GM21526 (cell line): Measurements from ENCODE around the gene GGTLC2.

Source experiments
- ATAC-seq: cut with Tn5 transposase; IDR thresholded peaks from one replicate; pipeline ENCODE4 v1.9.1; 2021; ENCODE audit warnings: moderate library complexity; ENCODE audit not compliant: unreplicated experiment, low FRiP score

GGTLC2 gene

DNA sequence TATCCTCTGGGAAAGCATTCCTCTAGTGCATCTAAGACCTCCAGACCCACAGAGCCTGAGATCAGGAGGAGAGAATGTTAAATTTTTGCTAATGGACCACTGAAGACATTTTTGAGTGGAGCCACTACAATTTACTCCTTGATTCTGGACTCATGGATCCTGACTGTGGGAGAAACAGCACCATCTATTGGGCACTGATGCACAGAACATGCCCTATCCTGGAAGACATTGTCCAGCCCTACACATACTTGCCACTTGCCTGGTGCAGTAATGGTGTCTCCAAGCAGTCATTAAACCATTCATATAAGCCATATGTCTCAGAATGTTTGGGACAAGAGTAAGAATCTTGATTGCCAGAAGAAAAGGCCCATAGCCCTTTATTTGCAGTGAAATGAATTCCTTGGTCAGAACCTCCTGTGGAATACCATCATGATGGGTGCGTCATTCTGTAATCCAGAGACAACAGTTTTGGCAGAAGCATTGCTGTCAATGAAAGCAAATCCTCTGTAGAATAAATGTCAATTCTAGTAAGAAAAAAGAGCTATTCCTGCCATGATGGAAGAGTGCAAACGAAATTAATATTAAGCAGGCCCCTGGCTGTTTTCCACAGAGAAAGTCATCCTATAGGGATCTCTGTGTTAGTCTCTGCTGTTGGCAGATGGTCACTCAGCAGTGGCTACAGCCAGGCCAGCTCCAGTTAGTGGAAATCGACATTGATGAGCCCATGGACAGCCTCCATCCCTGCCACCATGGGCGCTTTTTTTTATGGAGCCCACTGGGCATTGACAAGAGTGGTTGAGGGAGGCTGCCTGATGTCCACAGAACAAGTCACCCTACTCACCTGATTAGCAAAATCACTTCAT is 43.5 kb downstream of the GGTLC2 start:
- ATAC-seq = no peak

DNA sequence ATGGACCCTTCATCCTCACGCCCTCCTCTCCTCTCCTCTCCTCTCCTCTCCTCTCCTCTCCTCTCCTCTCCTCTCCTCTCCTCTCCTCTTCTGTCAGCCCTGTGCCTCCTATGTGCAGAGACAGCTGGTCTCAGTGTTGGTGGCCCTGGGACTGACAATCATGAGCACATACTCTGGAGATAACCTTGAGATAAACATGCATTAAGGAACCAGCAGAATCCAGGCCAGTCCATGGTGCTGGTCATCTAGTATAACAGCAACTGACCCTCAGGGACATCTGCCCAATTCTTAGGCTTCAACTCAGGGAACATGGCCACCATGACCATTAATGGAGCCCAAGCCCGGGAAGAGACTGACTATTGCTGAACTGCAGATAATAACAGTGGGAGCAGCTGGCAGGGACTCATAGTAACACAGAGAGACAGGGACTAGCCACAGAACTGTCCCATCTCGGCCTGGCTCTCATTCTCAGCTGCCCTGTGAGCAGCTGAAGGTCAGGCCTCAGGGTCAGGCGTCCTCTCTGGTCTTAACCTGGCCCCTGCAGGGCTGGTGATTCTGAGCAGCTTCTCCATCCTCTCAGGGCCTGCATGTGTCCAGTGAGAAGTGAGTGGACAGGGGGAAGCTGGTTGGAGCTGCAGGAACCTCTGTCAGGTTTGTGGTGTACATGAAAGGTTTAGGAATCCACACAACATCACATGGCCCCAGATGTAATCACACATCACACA is 45.4 kb downstream of the GGTLC2 start:
- ATAC-seq = no peak

GRCh38 chr22:22691055-22691454 is 46.6 kb downstream of the GGTLC2 start:
- no peak for ATAC-seq

- no peak for ATAC-seq
These were observed 47.6 kb downstream of the GGTLC2 start for GRCh38 chr22:22691716-22692701.

- no peak for ATAC-seq
These were observed 48.5 kb downstream of the GGTLC2 start for GRCh38 chr22:22692707-22693530.

DNA sequence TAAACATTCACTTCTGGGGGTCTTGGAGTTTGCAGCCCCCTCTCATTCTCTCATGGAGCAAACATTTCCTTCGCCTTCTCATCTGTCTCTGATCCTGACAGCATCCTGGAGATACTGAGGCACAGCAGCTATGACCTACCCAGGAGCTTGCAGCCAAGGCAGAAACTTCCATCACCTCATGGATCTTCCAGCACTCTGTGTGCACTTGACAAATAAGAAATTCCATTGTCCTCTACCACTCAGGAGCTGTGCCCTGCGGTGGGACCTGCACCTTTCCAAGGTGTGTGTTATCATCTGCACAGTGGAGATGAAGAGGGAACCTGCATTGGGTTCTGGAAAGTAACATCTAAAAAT is 49.1 kb downstream of the GGTLC2 start:
- ATAC-seq = no peak

- no peak for ATAC-seq
These were observed 49.7 kb downstream of the GGTLC2 start for GRCh38 chr22:22694106-22694505.

- no peak for ATAC-seq
These were observed 51.7 kb downstream of the GGTLC2 start for GRCh38 chr22:22696104-22696503.
